GM12878 (cell line): ENCODE data around the gene NDRG4. TPM values are rescaled to one million over a fixed set of nuclear protein-coding genes. Genes with fewer than 3 reads are reported as not detected.

Experiments
- ATAC-seq: fragments of 200-7000 bp; cut with Tn5 transposase; 3 replicates; pipeline ENCODE4 v1.9.1; 2020; ENCODE audit warnings: mild to moderate bottlenecking, moderate library complexity
- BruUV-seq: library from RNA; stranded (reverse); fragments of 400-500 nt; replicated peaks from 2 replicates; lab custom pipeline; 2021; lab: Mats Ljungman, UMichigan
- CTCF ChIA-PET: fragments of 300-600 bp; sonication (Branson Sonifier 250); formaldehyde crosslinking; extraction: SDS; loops from one replicate; lab custom pipeline; 2021; ENCODE audit warnings: inconsistent platforms; lab: Yijun Ruan, JAX
- POLR2A ChIA-PET: fragments of 350-600 bp; formaldehyde crosslinking; extraction: SDS; loops from one replicate; lab custom pipeline; 2021; ENCODE audit warnings: inconsistent platforms; lab: Charles Lee
- RAD21 ChIA-PET: fragments of 300-600 bp; sonication (Branson Sonifier 250); formaldehyde crosslinking; loops from one replicate; lab custom pipeline; 2023; ENCODE audit warnings: antibody characterized with exemption; ENCODE audit not compliant: unreplicated experiment; lab: Charles Lee
- SMC1A ChIA-PET: fragments of 300-600 bp; sonication (Branson Sonifier 250); formaldehyde crosslinking; loops from one replicate; lab custom pipeline; 2023; ENCODE audit not compliant: unreplicated experiment, uncharacterized antibody; lab: Charles Lee
- DNase-seq: peaks from one replicate; pipeline ENCODE4 v3.0.0-alpha.2; 2011; ENCODE audit warnings: low read depth, low spot score
- FAIRE-seq: peaks from 3 replicates; lab custom pipeline; 2011; peaks lifted over from hg19 to GRCh38; lab: Jason Lieb, UNC
- H2AFZ ChIP-seq: 2 replicates; pipeline ENCODE4 v1.6.0; 2011; ENCODE audit warnings: low read depth, low read length, control low read depth; ENCODE audit not compliant: control insufficient read depth
- H3K27ac ChIP-seq: 2 replicates; pipeline ENCODE4 v1.5.1; 2011; ENCODE audit warnings: control low read depth; ENCODE audit not compliant: control insufficient read depth, insufficient read depth
- H3K27me3 ChIP-seq, 2 experiments: replicated peaks in 1 of 2; 2 replicates each; pipeline versions ENCODE4 v1.6.0 to v1.6.1; 2011; ENCODE audit warnings: low read length in 1 of 2; ENCODE audit not compliant: control insufficient read depth in 2 of 2, insufficient read depth in 2 of 2
- H3K36me3 ChIP-seq, 2 experiments: 2 replicates each; pipeline ENCODE4 v1.5.1; 2011; ENCODE audit warnings: low read length in 1 of 2; ENCODE audit not compliant: control insufficient read depth in 2 of 2, insufficient read depth in 2 of 2
- H3K4me1 ChIP-seq: 2 replicates; pipeline ENCODE4 v1.6.1; 2011; ENCODE audit warnings: mild to moderate bottlenecking, low read length, moderate library complexity, mixed read lengths; ENCODE audit not compliant: control insufficient read depth, insufficient read depth
- H3K4me2 ChIP-seq: 2 replicates; pipeline ENCODE4 v1.6.0; 2011; ENCODE audit warnings: control low read depth; ENCODE audit not compliant: control insufficient read depth, insufficient read depth
- H3K4me3 ChIP-seq: fragments of 200-600 bp; sonication (generic); 2 replicates; pipeline ENCODE4 v1.5.1; 2016
- H3K79me2 ChIP-seq: 2 replicates; pipeline ENCODE4 v1.6.0; 2011; ENCODE audit warnings: low read length; ENCODE audit not compliant: control insufficient read depth, insufficient read depth
- H3K9ac ChIP-seq: 2 replicates; pipeline ENCODE4 v1.8.0; 2011; ENCODE audit warnings: low read length, control low read depth, mixed read lengths; ENCODE audit not compliant: control insufficient read depth, insufficient read depth
- H3K9me3 ChIP-seq: replicated peaks from 3 replicates; pipeline ENCODE4 v1.5.1; 2011; ENCODE audit warnings: mild to moderate bottlenecking, low read length; ENCODE audit not compliant: control insufficient read depth, insufficient read depth
- H4K20me1 ChIP-seq: 2 replicates; pipeline ENCODE4 v1.6.0; 2011; ENCODE audit not compliant: control insufficient read depth, insufficient read depth
- BRCA1 ChIP-seq: IDR thresholded peaks from 2 replicates; pipeline ENCODE4 v1.6.1; 2011; ENCODE audit warnings: low read depth, low read length, improper control_type of control experiment
- DPF2 ChIP-seq: fragments of 450-650 bp; IDR thresholded peaks from 2 replicates; pipeline ENCODE4 v1.6.1; 2017; ENCODE audit warnings: mild to moderate bottlenecking
- EP300 ChIP-seq, 2 experiments: fragments of 150-350 bp in 1 of 2; IDR thresholded peaks; 2 replicates each; pipeline ENCODE4 v1.6.1; 2011 to 2012; ENCODE audit warnings: low read depth in 2 of 2, low read length in 2 of 2, borderline replicate concordance in 1 of 2, improper control_type of control experiment in 1 of 2, inconsistent platforms in 1 of 2; ENCODE audit not compliant: control insufficient read depth in 1 of 2
- MYC ChIP-seq: IDR thresholded peaks from 2 replicates; pipeline ENCODE4 v1.6.1; 2011; ENCODE audit warnings: mild to moderate bottlenecking, low read length, moderate library complexity, inconsistent platforms; ENCODE audit not compliant: insufficient read depth, insufficient replicate concordance, insufficient read length, severe bottlenecking
- NFYA ChIP-seq: IDR thresholded peaks from 2 replicates; pipeline ENCODE4 v1.6.1; 2011; ENCODE audit warnings: low read depth, mild to moderate bottlenecking, low read length, improper control_type of control experiment, borderline replicate concordance
- NFYB ChIP-seq: IDR thresholded peaks from 2 replicates; pipeline ENCODE4 v1.6.1; 2011; ENCODE audit warnings: low read depth, mild to moderate bottlenecking, low read length, improper control_type of control experiment, moderate library complexity; ENCODE audit not compliant: insufficient read depth
- POU2F2 ChIP-seq: IDR thresholded peaks from 3 replicates; pipeline ENCODE4 v1.6.1; 2011; ENCODE audit warnings: low read depth, mild to moderate bottlenecking, low read length, borderline replicate concordance
- RB1 ChIP-seq: fragments of 450-650 bp; formaldehyde crosslinking; IDR thresholded peaks from 2 replicates; pipeline ENCODE4 v1.6.1; 2017; ENCODE audit warnings: mild to moderate bottlenecking, borderline replicate concordance
- RCOR1 ChIP-seq: conservative IDR thresholded peaks from 2 replicates; pipeline ENCODE4 v1.6.1; 2012; ENCODE audit warnings: low read depth, low read length, improper control_type of control experiment
- RELB ChIP-seq: fragments of 450-650 bp; IDR thresholded peaks from 2 replicates; pipeline ENCODE4 v1.6.1; 2017; ENCODE audit warnings: low read depth, mild to moderate bottlenecking, moderate library complexity
- SMC3 ChIP-seq: IDR thresholded peaks from 2 replicates; pipeline ENCODE4 v1.6.1; 2011; ENCODE audit warnings: low read length, improper control_type of control experiment, borderline replicate concordance
- STAT3 ChIP-seq: IDR thresholded peaks from 2 replicates; pipeline ENCODE4 v1.6.1; 2011; ENCODE audit warnings: low read depth, low read length, improper control_type of control experiment
- TBL1XR1 ChIP-seq: IDR thresholded peaks from 2 replicates; pipeline ENCODE4 v1.6.1; 2012; ENCODE audit warnings: low read depth, low read length, improper control_type of control experiment
- ZNF384 ChIP-seq: IDR thresholded peaks from 2 replicates; pipeline ENCODE4 v1.6.1; 2012; ENCODE audit warnings: low read depth, mild to moderate bottlenecking, low read length, improper control_type of control experiment, borderline replicate concordance
- WGBS: methylation state at CpG from one replicate; pipeline ENCODE4 v1.1.6; 2016; ENCODE audit warnings: low lambda C conversion rate; ENCODE audit not compliant: insufficient replicate concordance, insufficient coverage; ENCODE audit errors: missing lambda C conversion rate; 5-methylcytosine and 5-hydroxymethylcytosine counted together
- in situ Hi-C: fragments of 300-500 bp; cut with MboI; formaldehyde crosslinking; loops from 9 replicates; pipeline ENCODE4 v1.14.3; 2018; ENCODE audit warnings: mixed read lengths
- intact Hi-C: fragments of 100-400 bp; cut with micrococcal nuclease; formaldehyde crosslinking; loops from one replicate; pipeline ENCODE4 v1.14.2; 2022; ENCODE audit not compliant: unreplicated experiment
- polyA plus RNA-seq, 11 experiments: library from polyadenylated mRNA; depleted of rRNA in 4 of 11; unstranded in 6 of 11; stranded (reverse) in 5 of 11; fragments of >200 nt; fragmentation: Nextera tagmentation in 4 of 11; fragmentation: Illumina TruSeq in 1 of 11; extraction: Ambion mirVana in 4 of 11; extraction: Trizol in 1 of 11; gene quantifications; 1 replicate in 1 of 11; 2 replicates in 10 of 11; pipeline versions ENCODE4 v1.2.1 to v1.2.3, GENCODE V29; 2011 to 2016; ENCODE audit warnings: inconsistent platforms in 2 of 11, missing spikeins in 2 of 11, low read depth in 1 of 11
- total RNA-seq, 4 experiments: library from RNA; depleted of rRNA in 3 of 4; stranded (reverse); fragments of >200 nt in 3 of 4; fragmentation: Illumina TruSeq in 1 of 4; extraction: Trizol in 1 of 4; gene quantifications; 2 replicates each; pipeline versions ENCODE4 v1.2.1 to v1.2.3, GENCODE V29; 2013 to 2021
- TF ChIP-seq, protein P1 (sequence below): fragments of 450-650 bp; IDR thresholded peaks from 2 replicates; pipeline ENCODE4 v1.6.1; 2018; ENCODE audit warnings: borderline replicate concordance, mild to moderate bottlenecking; ENCODE audit not compliant: partially characterized antibody
- TF ChIP-seq, protein P2 (sequence below): IDR thresholded peaks from 2 replicates; pipeline ENCODE4 v1.6.1; 2011; ENCODE audit warnings: borderline replicate concordance, low read depth, mild to moderate bottlenecking, moderate library complexity, mixed read lengths, low read length; ENCODE audit not compliant: insufficient read depth; ENCODE audit errors: extremely low read length
- TF ChIP-seq, protein P3 (sequence below): fragments of 450-650 bp; IDR thresholded peaks from 2 replicates; pipeline ENCODE4 v1.6.1; 2017; ENCODE audit warnings: borderline replicate concordance

NDRG4 gene
- total and polyA plus RNA-seq, 10 of the 15 experiments (the other 5 are each of a cell fraction or from before 2014, with no cell fraction given), result 0.33 to 3.8 (median 2.5) TPM

GRCh38 chr16:58456193-58456592 is 43.8 kb upstream of the NDRG4 start:
- no peak overlapping the region for H3K4me3 ChIP-seq
- no peaks in the 10 kb centered on the region for H3K36me3 ChIP-seq
- H3K79me2 ChIP-seq, result no peaks in the 10 kb centered on the region
- ChIA-PET SMC1A (no interaction called here), POLR2A (no interaction called here), CTCF (interaction anchor here (1.1 kb wide), 1 partner anchor 11 kb away, joined by 3 read pairs; no protein-coding TSS in a partner anchor)
- no peak for FAIRE-seq
- H4K20me1 ChIP-seq, result no peaks in the 10 kb centered on the region
- no TSS peak for BruUV-seq
- WGBS, result 17% methylated on average over 3 of the region's 3 CpGs
- H3K27me3 ChIP-seq, result peaks cover 0 to 2% of the 10 kb centered on the region in 2 experiments; a peak in 2 of 4 replicates
- no peak for ATAC-seq
- no peak for DNase-seq
- no peaks in the 10 kb centered on the region for H3K9me3 ChIP-seq
- in situ Hi-C loops, result no loop called here
- TF ChIP-seq DPF2 (no peak), POU2F2 (no peak), ZNF384 (no peak), MYC (no peak), SMC3 (no peak), RB1 (no peak), EP300 (IDR thresholded peaks at IDR 0.05; ENCODE audit: borderline replicate concordance in 1 of 2, control insufficient read depth in 1 of 2, low read depth in 2 of 2, low read length in 2 of 2) (no peak), NFYA (no peak), RCOR1 (no peak), STAT3 (no peak), TBL1XR1 (no peak), NFYB (no peak), RELB (no peak), BRCA1 (no peak)
- TF ChIP-seq, protein P1, sequence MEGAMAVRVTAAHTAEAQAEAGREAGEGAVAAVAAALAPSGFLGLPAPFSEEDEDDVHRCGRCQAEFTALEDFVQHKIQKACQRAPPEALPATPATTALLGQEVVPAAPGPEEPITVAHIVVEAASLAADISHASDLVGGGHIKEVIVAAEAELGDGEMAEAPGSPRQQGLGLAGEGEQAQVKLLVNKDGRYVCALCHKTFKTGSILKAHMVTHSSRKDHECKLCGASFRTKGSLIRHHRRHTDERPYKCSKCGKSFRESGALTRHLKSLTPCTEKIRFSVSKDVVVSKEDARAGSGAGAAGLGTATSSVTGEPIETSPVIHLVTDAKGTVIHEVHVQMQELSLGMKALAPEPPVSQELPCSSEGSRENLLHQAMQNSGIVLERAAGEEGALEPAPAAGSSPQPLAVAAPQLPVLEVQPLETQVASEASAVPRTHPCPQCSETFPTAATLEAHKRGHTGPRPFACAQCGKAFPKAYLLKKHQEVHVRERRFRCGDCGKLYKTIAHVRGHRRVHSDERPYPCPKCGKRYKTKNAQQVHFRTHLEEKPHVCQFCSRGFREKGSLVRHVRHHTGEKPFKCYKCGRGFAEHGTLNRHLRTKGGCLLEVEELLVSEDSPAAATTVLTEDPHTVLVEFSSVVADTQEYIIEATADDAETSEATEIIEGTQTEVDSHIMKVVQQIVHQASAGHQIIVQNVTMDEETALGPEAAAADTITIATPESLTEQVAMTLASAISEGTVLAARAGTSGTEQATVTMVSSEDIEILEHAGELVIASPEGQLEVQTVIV, result no peak
- TF ChIP-seq, protein P2, sequence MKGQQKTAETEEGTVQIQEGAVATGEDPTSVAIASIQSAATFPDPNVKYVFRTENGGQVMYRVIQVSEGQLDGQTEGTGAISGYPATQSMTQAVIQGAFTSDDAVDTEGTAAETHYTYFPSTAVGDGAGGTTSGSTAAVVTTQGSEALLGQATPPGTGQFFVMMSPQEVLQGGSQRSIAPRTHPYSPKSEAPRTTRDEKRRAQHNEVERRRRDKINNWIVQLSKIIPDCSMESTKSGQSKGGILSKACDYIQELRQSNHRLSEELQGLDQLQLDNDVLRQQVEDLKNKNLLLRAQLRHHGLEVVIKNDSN, result no peak
- TF ChIP-seq, protein P3, sequence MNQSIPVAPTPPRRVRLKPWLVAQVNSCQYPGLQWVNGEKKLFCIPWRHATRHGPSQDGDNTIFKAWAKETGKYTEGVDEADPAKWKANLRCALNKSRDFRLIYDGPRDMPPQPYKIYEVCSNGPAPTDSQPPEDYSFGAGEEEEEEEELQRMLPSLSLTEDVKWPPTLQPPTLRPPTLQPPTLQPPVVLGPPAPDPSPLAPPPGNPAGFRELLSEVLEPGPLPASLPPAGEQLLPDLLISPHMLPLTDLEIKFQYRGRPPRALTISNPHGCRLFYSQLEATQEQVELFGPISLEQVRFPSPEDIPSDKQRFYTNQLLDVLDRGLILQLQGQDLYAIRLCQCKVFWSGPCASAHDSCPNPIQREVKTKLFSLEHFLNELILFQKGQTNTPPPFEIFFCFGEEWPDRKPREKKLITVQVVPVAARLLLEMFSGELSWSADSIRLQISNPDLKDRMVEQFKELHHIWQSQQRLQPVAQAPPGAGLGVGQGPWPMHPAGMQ, result no peak
- TF ChIP-seq, all 136 proteins: peak for 0
- no peak overlapping the region for H3K4me2 ChIP-seq
- intact Hi-C loops, result no loop called here
- no peak overlapping the region for H3K27ac ChIP-seq
- H3K4me1 ChIP-seq, result no peaks in the 10 kb centered on the region
- RAD21 ChIA-PET, result no interaction called here
- no peak overlapping the region for H3K9ac ChIP-seq
- H2AFZ ChIP-seq, result no peak overlapping the region
